GM23248 (cell line): Measurements from ENCODE around the gene YDJC. TPM values are rescaled to one million over a fixed set of nuclear protein-coding genes. Genes with fewer than 3 reads are reported as not detected.

Source experiments
- DNase-seq: peaks from one replicate; pipeline ENCODE4 v3.0.0-alpha.2; 2015
- H2AFZ ChIP-seq: fragments of 200-600 bp; sonication (generic); 2 replicates; pipeline ENCODE4 v1.6.1; 2016; ENCODE audit warnings: antibody characterized with exemption
- H3F3A ChIP-seq: fragments of 200-600 bp; sonication (generic); 2 replicates; pipeline ENCODE4 v1.6.1; 2016; ENCODE audit warnings: mild to moderate bottlenecking, antibody characterized with exemption, mixed run types; ENCODE audit not compliant: insufficient read depth
- H3K27ac ChIP-seq: fragments of 200-600 bp; sonication (generic); 2 replicates; pipeline ENCODE4 v1.5.1; 2016; ENCODE audit warnings: mild to moderate bottlenecking
- H3K27me3 ChIP-seq: fragments of 200-600 bp; sonication (generic); replicated peaks from 2 replicates; pipeline ENCODE4 v1.6.1; 2016; ENCODE audit warnings: mild to moderate bottlenecking; ENCODE audit not compliant: insufficient read depth
- H3K36me3 ChIP-seq: fragments of 200-600 bp; sonication (generic); 2 replicates; pipeline ENCODE4 v1.6.1; 2016; ENCODE audit warnings: low read depth, mild to moderate bottlenecking
- H3K4me1 ChIP-seq: fragments of 200-600 bp; sonication (generic); 2 replicates; pipeline ENCODE4 v1.6.1; 2016; ENCODE audit warnings: mild to moderate bottlenecking; ENCODE audit not compliant: insufficient read depth
- H3K4me2 ChIP-seq: fragments of 200-600 bp; sonication (generic); one replicate; pipeline ENCODE4 v1.6.1; 2016; ENCODE audit warnings: mild to moderate bottlenecking; ENCODE audit not compliant: unreplicated experiment
- H3K4me3 ChIP-seq: fragments of 200-600 bp; sonication (generic); 2 replicates; pipeline ENCODE4 v1.5.1; 2016; ENCODE audit warnings: mild to moderate bottlenecking
- H3K79me2 ChIP-seq: fragments of 200-600 bp; sonication (generic); 2 replicates; pipeline ENCODE4 v1.6.1; 2016; ENCODE audit warnings: mild to moderate bottlenecking; ENCODE audit not compliant: insufficient read depth
- H3K9ac ChIP-seq: fragments of 200-600 bp; sonication (generic); 2 replicates; pipeline ENCODE4 v1.6.1; 2016; ENCODE audit warnings: mild to moderate bottlenecking
- H3K9me2 ChIP-seq: fragments of 200-600 bp; sonication (generic); 2 replicates; pipeline ENCODE4 v1.6.1; 2016; ENCODE audit warnings: mixed run types, mild to moderate bottlenecking, moderate library complexity; ENCODE audit not compliant: insufficient read depth
- H3K9me3 ChIP-seq: fragments of 200-600 bp; sonication (generic); one replicate; pipeline ENCODE4 v1.6.1; 2017; ENCODE audit warnings: low read depth
- H4K20me1 ChIP-seq: fragments of 200-600 bp; sonication (generic); 2 replicates; pipeline ENCODE4 v1.6.0; 2016; ENCODE audit not compliant: insufficient read depth
- EZH2 ChIP-seq: fragments of 200-600 bp; sonication (generic); IDR thresholded peaks from 2 replicates; pipeline ENCODE4 v1.6.1; 2018; ENCODE audit warnings: antibody characterized with exemption, mild to moderate bottlenecking; ENCODE audit not compliant: insufficient read depth, poor library complexity, severe bottlenecking
- EZH2phosphoT487 ChIP-seq: fragments of 200-600 bp; sonication (generic); IDR thresholded peaks from 2 replicates; pipeline ENCODE4 v1.6.1; 2018; ENCODE audit warnings: antibody characterized with exemption, moderate library complexity, mild to moderate bottlenecking, low read depth; ENCODE audit not compliant: insufficient read depth
- WGBS, 2 experiments: methylation state at CpG; one replicate each; pipeline ENCODE4 v1.1.6; 2015 to 2017; ENCODE audit warnings: low lambda C conversion rate in 2 of 2, low coverage in 1 of 2; ENCODE audit errors: missing lambda C conversion rate in 2 of 2; 5-methylcytosine and 5-hydroxymethylcytosine counted together
- in situ Hi-C: fragments of 300-500 bp; cut with MboI; formaldehyde crosslinking; loops from 2 replicates; pipeline ENCODE4 v1.15.0; 2020
- polyA plus RNA-seq: library from polyadenylated mRNA; unstranded; fragments of >200 nt; fragmentation: Nextera tagmentation; extraction: Ambion mirVana; gene quantifications from 2 replicates; pipeline ENCODE4 v1.2.1, GENCODE V29; 2016
- total RNA-seq: library from RNA; depleted of rRNA; stranded (reverse); fragments of >200 nt; shearing (Covaris generic); gene quantifications from 2 replicates; pipeline ENCODE4 v1.2.3, GENCODE V29; 2014

YDJC gene
- total and polyA plus RNA-seq, 2 experiments from 2014 or later: 20.0 to 31.5 TPM

DNA sequence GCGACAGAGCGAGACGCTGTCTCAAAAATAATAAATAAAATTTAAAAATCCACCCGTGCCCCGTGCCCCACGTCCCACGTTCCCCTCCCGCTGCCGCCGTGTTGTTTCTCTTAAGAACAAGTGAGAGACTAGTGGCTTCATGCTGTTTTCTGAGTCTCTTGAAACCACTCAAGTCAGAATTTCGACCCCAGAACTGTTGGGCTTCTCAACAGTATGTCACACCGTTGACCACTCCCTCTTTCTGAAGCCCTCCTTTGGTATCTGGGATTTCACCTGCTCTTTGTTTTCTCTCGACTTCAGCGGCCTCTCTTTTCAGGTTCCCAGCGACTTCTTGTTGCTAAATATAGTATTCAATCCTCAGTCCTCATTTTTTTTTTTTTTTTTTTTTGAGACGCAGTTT lies 37.0 kb upstream of the YDJC start:
- H3K36me3 ChIP-seq: peaks cover 9% of the 10 kb centered on the region; the same call in 1 of the 2 replicates
- in situ Hi-C loops: no loop called here
- H2AFZ ChIP-seq: peak overlapping the region; percentile 94
- H3K9me2 ChIP-seq: no peaks in the 10 kb centered on the region
- no peaks in the 10 kb centered on the region for H4K20me1 ChIP-seq
- H3K79me2 ChIP-seq: peaks cover 42% of the 10 kb centered on the region
- H3K4me1 ChIP-seq: 0 out of 2 replicates have a peak, but pooled peaks cover 8% of the 10 kb centered on the region
- peak overlapping the region; percentile 75 for H3K4me2 ChIP-seq
- 21 to 34% methylated on average over 8 to 16 of the region's 16 CpGs for WGBS, 2 experiments
- DNase-seq: peak; percentile 27
- H3K9ac ChIP-seq: peak overlapping the region; percentile 85
- no peaks in the 10 kb centered on the region for H3K9me3 ChIP-seq
- H3K4me3 ChIP-seq: peak overlapping the region; percentile 97
- TF ChIP-seq EZH2 (no peak), EZH2phosphoT487 (no peak)
- no peaks in the 10 kb centered on the region for H3K27me3 ChIP-seq
- H3K27ac ChIP-seq: peak overlapping the region; percentile 63
- H3F3A ChIP-seq: no peaks in the 10 kb centered on the region

DNA sequence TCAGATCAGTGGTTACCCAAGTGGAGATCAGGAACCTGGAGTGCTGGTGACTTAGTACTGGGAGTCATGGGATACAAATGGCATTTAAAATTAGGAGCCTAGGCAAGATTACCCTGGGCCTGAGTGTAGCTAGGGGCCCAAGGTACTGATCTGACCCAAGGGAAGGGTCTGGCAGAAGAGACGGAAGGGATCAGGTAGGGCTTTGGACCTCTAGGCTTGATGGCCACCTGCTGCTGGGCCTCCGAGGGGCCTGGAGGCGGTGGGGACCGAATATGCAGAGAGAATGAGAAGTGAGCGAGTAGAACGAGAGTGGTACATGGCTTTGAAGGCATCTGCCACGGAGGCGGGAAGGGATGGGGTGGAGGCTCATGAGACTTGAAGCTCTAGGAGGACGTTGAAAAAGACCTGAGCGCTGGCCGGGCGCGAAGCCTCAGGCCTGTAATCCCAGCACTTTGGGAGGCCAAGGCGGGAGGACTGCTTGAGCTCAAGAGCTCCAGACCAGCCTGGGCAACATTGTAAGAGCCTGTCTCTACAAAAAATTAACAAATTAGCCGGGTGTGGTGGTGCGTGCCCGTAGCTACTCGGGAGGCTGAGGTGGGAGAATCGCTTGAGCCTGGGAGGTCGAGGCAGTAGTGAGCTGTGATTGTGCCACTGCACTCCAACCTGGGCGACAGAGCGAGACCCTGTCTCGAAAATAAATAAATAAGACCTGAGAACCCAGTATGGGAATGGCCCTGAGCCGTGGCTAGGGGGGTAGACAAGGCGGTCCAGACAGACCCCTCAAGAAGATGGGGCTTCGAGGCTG lies 35.4 kb upstream of the YDJC start:
- in situ Hi-C loops: no loop called here
- Histone ChIP-seq H3K79me2 (peaks cover 35% of the 10 kb centered on the region), H3K9me2 (no peaks in the 10 kb centered on the region), H3K36me3 (no peaks in the 10 kb centered on the region), H3K27me3 (no peaks in the 10 kb centered on the region), H3F3A (no peaks in the 10 kb centered on the region), H4K20me1 (no peaks in the 10 kb centered on the region), H3K4me2 (peak overlapping the region; percentile 75), H3K9ac (peak overlapping the region; percentile 85; the same call in 1 of the 2 replicates), H2AFZ (peak overlapping the region; percentile 94), H3K4me1 (0 out of 2 replicates have a peak, but pooled peaks cover 8% of the 10 kb centered on the region), H3K27ac (peak overlapping the region; percentile 63), H3K4me3 (peak overlapping the region; percentile 97), H3K9me3 (no peaks in the 10 kb centered on the region)
- no peak for DNase-seq
- TF ChIP-seq EZH2 (no peak), EZH2phosphoT487 (no peak)
- 74 to 77% methylated on average over 26 of the region's 26 CpGs for WGBS, 2 experiments

DNA sequence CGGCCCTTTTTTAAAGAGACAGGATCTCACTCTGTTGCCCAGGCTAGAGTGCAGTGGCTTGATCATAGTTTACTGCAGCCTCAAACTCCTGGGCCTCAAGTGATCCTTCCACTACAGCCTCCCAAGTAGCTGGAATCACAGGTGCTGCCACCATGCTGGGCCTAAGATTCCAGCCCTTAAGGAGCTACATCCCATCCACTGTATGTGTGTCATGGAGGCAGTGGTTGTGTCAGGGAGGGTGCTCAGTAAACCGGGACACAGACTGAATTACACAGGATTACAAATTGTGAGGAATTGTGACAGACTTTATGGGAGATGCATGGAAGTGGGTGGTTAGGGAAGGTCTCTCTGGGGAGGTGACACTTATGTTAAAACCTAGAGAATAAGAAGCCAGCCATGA lies 33.9 kb upstream of the YDJC start:
- in situ Hi-C loops: no loop called here
- WGBS, 2 experiments: 92 to 96% methylated on average over 2 of the region's 2 CpGs
- Histone ChIP-seq H2AFZ (no peak overlapping the region), H3K9me3 (no peaks in the 10 kb centered on the region), H3K4me1 (0 out of 2 replicates have a peak, but pooled peaks cover 8% of the 10 kb centered on the region), H3K4me2 (no peak overlapping the region), H3K27me3 (no peaks in the 10 kb centered on the region), H3K9ac (no peak overlapping the region), H3K27ac (no peak overlapping the region), H3K9me2 (no peaks in the 10 kb centered on the region), H3K4me3 (no peak overlapping the region), H3F3A (no peaks in the 10 kb centered on the region), H3K79me2 (peaks cover 23% of the 10 kb centered on the region), H3K36me3 (no peaks in the 10 kb centered on the region), H4K20me1 (no peaks in the 10 kb centered on the region)
- no peak for TF ChIP-seq EZH2phosphoT487
- no peak for TF ChIP-seq EZH2
- no peak for DNase-seq

DNA sequence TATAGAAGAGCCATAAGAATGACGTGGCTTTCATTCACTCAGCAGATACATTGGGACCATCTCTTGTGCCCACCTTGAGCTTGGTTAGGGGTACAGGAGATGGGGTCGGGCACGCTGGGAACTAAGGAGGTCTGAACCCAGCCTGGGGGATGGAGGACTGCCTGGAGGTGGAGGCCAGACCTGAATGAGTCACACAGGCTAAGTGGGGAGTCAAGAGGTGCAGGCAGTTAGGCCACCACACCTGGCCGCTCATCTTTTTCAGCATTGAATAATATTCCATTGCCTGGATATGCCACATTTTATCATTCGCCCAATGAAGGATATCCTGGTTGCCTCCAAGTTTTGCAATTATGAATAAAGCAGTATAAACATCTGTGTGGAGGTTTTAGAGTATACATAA lies 32.2 kb upstream of the YDJC start:
- H3K4me2 ChIP-seq: no peak overlapping the region
- WGBS, 2 experiments: 79 to 84% methylated on average over 5 of the region's 5 CpGs
- H3K9me3 ChIP-seq: no peaks in the 10 kb centered on the region

More for the DNA sequence above, 32.2 kb upstream of the YDJC start:
- Histone ChIP-seq H3K4me1 (0 out of 2 replicates have a peak, but pooled peaks cover 3% of the 10 kb centered on the region), H2AFZ (no peak overlapping the region), H3K27me3 (no peaks in the 10 kb centered on the region), H3K27ac (no peak overlapping the region), H3K9me2 (no peaks in the 10 kb centered on the region), H3K4me3 (no peak overlapping the region), H4K20me1 (no peaks in the 10 kb centered on the region), H3K9ac (no peak overlapping the region), H3F3A (no peaks in the 10 kb centered on the region), H3K36me3 (no peaks in the 10 kb centered on the region), H3K79me2 (peaks cover 8% of the 10 kb centered on the region)
- in situ Hi-C loops: no loop called here
- no peak for TF ChIP-seq EZH2
- no peak for DNase-seq
